ENCODE data around the gene PHF1. TPM values are rescaled to one million over a fixed set of nuclear protein-coding genes. Genes with fewer than 3 reads are reported as not detected.

PHF1 gene
- total and polyA plus RNA-seq, 2 donors = 16.3 to 141 TPM

GRCh38 chr6:33443619-33444504 lies 33.0 kb downstream of the PHF1 start:
- Histone ChIP-seq H3K36me3 (ENCODE audit: control insufficient read depth in 2 of 2, insufficient read depth in 2 of 2, low read length in 1 of 2) (peaks cover 85 to 94% of the 10 kb centered on the region in 2 donors), H3K4me1 (ENCODE audit: control insufficient read depth in 2 of 2, insufficient read depth in 2 of 2, low read length in 2 of 2) (no peaks in the 10 kb centered on the region), H3K27me3 (ENCODE audit: control insufficient read depth in 2 of 2, insufficient read depth in 1 of 2, low read length in 1 of 2) (no peaks in the 10 kb centered on the region), H3K27ac (ENCODE audit: low read depth in 1 of 2, low read length in 1 of 2) (no peak overlapping the region), H3K4me3 (ENCODE audit: low read length in 2 of 2) (no peak overlapping the region), H3K9me3 (ENCODE audit: control insufficient read depth in 2 of 2, insufficient read depth in 1 of 2, low read length in 1 of 2) (no peaks in the 10 kb centered on the region)
- WGBS = 97% methylated on average over 18 of the region's 18 CpGs
- DNase-seq (ENCODE audit: low read depth in 6 of 9, low spot score in 9 of 9) = no peak

- no peaks in the 10 kb centered on the region for H3K4me1 ChIP-seq (ENCODE audit: control insufficient read depth in 2 of 2, insufficient read depth in 2 of 2, low read length in 2 of 2)
- H3K4me3 ChIP-seq (ENCODE audit: low read length in 2 of 2) = no peak overlapping the region
- no peaks in the 10 kb centered on the region for H3K9me3 ChIP-seq (ENCODE audit: control insufficient read depth in 2 of 2, insufficient read depth in 1 of 2, low read length in 1 of 2)
- no peak for DNase-seq (ENCODE audit: low read depth in 6 of 9, low spot score in 9 of 9)
- H3K27ac ChIP-seq (ENCODE audit: low read depth in 1 of 2, low read length in 1 of 2) = no peak overlapping the region
- no peaks in the 10 kb centered on the region for H3K27me3 ChIP-seq (ENCODE audit: control insufficient read depth in 2 of 2, insufficient read depth in 1 of 2, low read length in 1 of 2)
- peaks cover 87 to 92% of the 10 kb centered on the region in 2 donors for H3K36me3 ChIP-seq (ENCODE audit: control insufficient read depth in 2 of 2, insufficient read depth in 2 of 2, low read length in 1 of 2)
- WGBS = 96% methylated on average over 3 of the region's 3 CpGs
These were observed 34.3 kb downstream of the PHF1 start for GRCh38 chr6:33445119-33445603.

DNA sequence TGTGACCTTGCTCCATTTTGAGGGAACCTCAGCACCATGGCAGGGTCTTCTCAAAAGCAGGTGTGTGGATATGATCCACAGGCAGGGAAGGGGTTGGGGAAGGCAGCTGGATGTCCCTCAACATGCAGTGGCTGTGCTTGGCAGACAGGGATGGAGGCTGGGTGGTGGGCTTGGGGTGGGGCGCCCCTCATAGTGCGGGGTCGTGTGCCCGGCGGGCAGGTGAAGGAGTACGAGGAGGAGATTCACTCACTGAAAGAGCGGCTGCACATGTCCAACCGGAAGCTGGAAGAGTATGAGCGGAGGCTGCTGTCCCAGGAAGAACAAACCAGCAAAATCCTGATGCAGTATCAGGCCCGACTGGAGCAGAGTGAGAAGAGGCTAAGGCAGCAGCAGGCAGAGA lies 35.5 kb downstream of the PHF1 start:
- Histone ChIP-seq H3K4me1 (ENCODE audit: control insufficient read depth in 2 of 2, insufficient read depth in 2 of 2, low read length in 2 of 2) (no peaks in the 10 kb centered on the region), H3K9me3 (ENCODE audit: control insufficient read depth in 2 of 2, insufficient read depth in 1 of 2, low read length in 1 of 2) (no peaks in the 10 kb centered on the region), H3K27me3 (ENCODE audit: control insufficient read depth in 2 of 2, insufficient read depth in 1 of 2, low read length in 1 of 2) (no peaks in the 10 kb centered on the region), H3K27ac (ENCODE audit: low read depth in 1 of 2, low read length in 1 of 2) (no peak overlapping the region), H3K4me3 (ENCODE audit: low read length in 2 of 2) (no peak overlapping the region), H3K36me3 (ENCODE audit: control insufficient read depth in 2 of 2, insufficient read depth in 2 of 2, low read length in 1 of 2) (peaks cover 78 to 83% of the 10 kb centered on the region in 2 donors)
- DNase-seq (ENCODE audit: low read depth in 6 of 9, low spot score in 9 of 9) = no peak
- WGBS = 97% methylated on average over 10 of the region's 10 CpGs

DNA sequence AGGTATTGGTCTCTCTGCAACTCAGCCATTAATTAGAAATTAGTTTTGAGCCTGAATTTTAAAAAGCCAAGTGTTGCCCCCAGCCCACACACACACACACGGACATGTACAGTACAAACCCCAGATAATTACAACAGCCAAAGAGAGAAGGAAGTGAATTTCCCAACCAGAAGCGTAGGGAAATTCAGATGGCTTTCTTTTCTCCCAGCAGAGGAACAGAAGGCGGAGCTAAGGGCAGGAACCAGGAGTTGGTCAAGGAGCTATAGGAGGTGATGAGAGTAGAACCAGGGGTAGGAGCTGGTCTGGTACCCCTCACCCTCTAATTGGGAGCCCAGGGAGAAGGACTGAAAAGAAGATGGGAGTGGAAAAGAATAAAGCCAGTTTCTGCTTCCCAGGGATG lies 39.6 kb downstream of the PHF1 start:
- Histone ChIP-seq H3K4me3 (ENCODE audit: low read length in 2 of 2) (no peak overlapping the region), H3K27me3 (ENCODE audit: control insufficient read depth in 2 of 2, insufficient read depth in 1 of 2, low read length in 1 of 2) (no peaks in the 10 kb centered on the region), H3K9me3 (ENCODE audit: control insufficient read depth in 2 of 2, insufficient read depth in 1 of 2, low read length in 1 of 2) (no peaks in the 10 kb centered on the region), H3K4me1 (ENCODE audit: control insufficient read depth in 2 of 2, insufficient read depth in 2 of 2, low read length in 2 of 2) (peaks cover 12 to 21% of the 10 kb centered on the region in 2 donors), H3K36me3 (ENCODE audit: control insufficient read depth in 2 of 2, insufficient read depth in 2 of 2, low read length in 1 of 2) (peaks cover 43 to 44% of the 10 kb centered on the region in 2 donors), H3K27ac (ENCODE audit: low read depth in 1 of 2, low read length in 1 of 2) (no peak overlapping the region)
- DNase-seq (ENCODE audit: low read depth in 6 of 9, low spot score in 9 of 9) = no peak
- WGBS = 95% methylated on average over 3 of the region's 3 CpGs

DNA sequence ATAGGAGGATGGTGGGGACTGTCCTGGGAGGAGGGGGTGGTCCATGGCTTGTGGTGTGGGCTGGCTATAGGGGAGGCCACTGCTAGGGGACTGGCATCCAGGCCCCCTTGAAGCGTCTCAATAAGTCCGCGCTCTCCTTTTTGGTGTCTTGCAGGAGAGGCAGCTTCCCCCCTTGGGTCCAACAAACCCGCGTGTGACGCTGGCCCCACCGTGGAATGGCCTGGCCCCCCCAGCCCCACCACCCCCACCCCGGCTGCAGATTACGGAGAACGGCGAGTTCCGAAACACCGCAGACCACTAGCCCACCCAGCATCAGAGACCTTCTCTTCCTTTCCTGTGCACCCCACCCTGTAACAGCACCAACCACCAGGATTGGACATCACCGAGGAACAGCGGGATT lies 40.8 kb downstream of the PHF1 start:
- H3K4me3 ChIP-seq (ENCODE audit: low read length in 2 of 2) = no peak overlapping the region

DNA sequence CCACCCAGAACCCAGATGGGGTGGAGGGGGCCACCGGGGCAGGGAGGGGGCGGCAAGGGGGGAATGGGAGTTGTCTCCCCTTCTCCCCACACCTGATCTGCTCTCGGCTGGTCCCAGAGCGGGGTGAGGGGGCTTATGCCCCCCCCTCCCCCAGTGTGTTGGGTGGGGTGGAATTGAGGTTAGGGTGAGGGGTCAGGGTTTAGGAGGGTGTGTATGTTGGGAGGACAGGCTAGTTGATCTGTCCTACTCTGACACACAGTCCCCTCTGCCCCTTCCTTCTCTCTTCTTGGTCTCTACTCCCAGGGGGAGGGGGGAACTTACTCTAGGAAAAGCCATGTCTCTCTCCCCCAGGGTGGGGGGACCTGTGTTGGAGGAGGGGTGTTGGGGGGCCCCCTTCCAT lies 41.7 kb downstream of the PHF1 start:
- Histone ChIP-seq H3K9me3 (ENCODE audit: control insufficient read depth in 2 of 2, insufficient read depth in 1 of 2, low read length in 1 of 2) (no peaks in the 10 kb centered on the region), H3K4me3 (ENCODE audit: low read length in 2 of 2) (no peak overlapping the region), H3K27me3 (ENCODE audit: control insufficient read depth in 2 of 2, insufficient read depth in 1 of 2, low read length in 1 of 2) (no peaks in the 10 kb centered on the region), H3K4me1 (ENCODE audit: control insufficient read depth in 2 of 2, insufficient read depth in 2 of 2, low read length in 2 of 2) (peaks cover 12 to 23% of the 10 kb centered on the region in 2 donors), H3K27ac (ENCODE audit: low read depth in 1 of 2, low read length in 1 of 2) (peak overlapping the region in 1 of 2 donors; percentile 8), H3K36me3 (ENCODE audit: control insufficient read depth in 2 of 2, insufficient read depth in 2 of 2, low read length in 1 of 2) (peaks cover 30 to 34% of the 10 kb centered on the region in 2 donors)
- 94% methylated on average over 4 of the region's 4 CpGs for WGBS
- DNase-seq (ENCODE audit: low read depth in 6 of 9, low spot score in 9 of 9) = no peak

More for the DNA sequence above, 40.8 kb downstream of the PHF1 start:
- no peak for DNase-seq (ENCODE audit: low read depth in 6 of 9, low spot score in 9 of 9)
- Histone ChIP-seq H3K4me1 (ENCODE audit: control insufficient read depth in 2 of 2, insufficient read depth in 2 of 2, low read length in 2 of 2) (peaks cover 12 to 23% of the 10 kb centered on the region in 2 donors), H3K27ac (ENCODE audit: low read depth in 1 of 2, low read length in 1 of 2) (no peak overlapping the region), H3K36me3 (ENCODE audit: control insufficient read depth in 2 of 2, insufficient read depth in 2 of 2, low read length in 1 of 2) (peaks cover 38 to 39% of the 10 kb centered on the region in 2 donors), H3K27me3 (ENCODE audit: control insufficient read depth in 2 of 2, insufficient read depth in 1 of 2, low read length in 1 of 2) (no peaks in the 10 kb centered on the region), H3K9me3 (ENCODE audit: control insufficient read depth in 2 of 2, insufficient read depth in 1 of 2, low read length in 1 of 2) (no peaks in the 10 kb centered on the region)
- WGBS = 99% methylated on average over 15 of the region's 15 CpGs

GRCh38 chr6:33453393-33454008 lies 42.7 kb downstream of the PHF1 start:
- H3K9me3 ChIP-seq (ENCODE audit: control insufficient read depth in 2 of 2, insufficient read depth in 1 of 2, low read length in 1 of 2) = no peaks in the 10 kb centered on the region
- WGBS = under 1% methylated on average over 12 of the region's 12 CpGs
- peak overlapping the region; percentile 92 for H3K4me3 ChIP-seq (ENCODE audit: low read length in 2 of 2)
- peaks cover 12 to 23% of the 10 kb centered on the region in 2 donors for H3K4me1 ChIP-seq (ENCODE audit: control insufficient read depth in 2 of 2, insufficient read depth in 2 of 2, low read length in 2 of 2)
- H3K27ac ChIP-seq (ENCODE audit: low read depth in 1 of 2, low read length in 1 of 2) = peak overlapping the region; percentile 71 to 87
- DNase-seq (ENCODE audit: low read depth in 6 of 9, low spot score in 9 of 9) = peak in 2 of 9 donors; percentile 8 to 45
- H3K36me3 ChIP-seq (ENCODE audit: control insufficient read depth in 2 of 2, insufficient read depth in 2 of 2, low read length in 1 of 2) = peaks cover 20 to 24% of the 10 kb centered on the region in 2 donors
- no peaks in the 10 kb centered on the region for H3K27me3 ChIP-seq (ENCODE audit: control insufficient read depth in 2 of 2, insufficient read depth in 1 of 2, low read length in 1 of 2)

GRCh38 chr6:33454009-33454946 lies 43.5 kb downstream of the PHF1 start, which contains the start of gene ZBTB9:
ZBTB9 (plus strand) TSS chr6:33454576; CDS start chr6:33455101, 525 bp downstream.
- H3K27me3 ChIP-seq (ENCODE audit: control insufficient read depth in 2 of 2, insufficient read depth in 1 of 2, low read length in 1 of 2) = no peaks in the 10 kb centered on the region
- DNase-seq (ENCODE audit: low read depth in 6 of 9, low spot score in 9 of 9) = peak; percentile 87 to 97 (median 91)
- under 1% methylated on average over 65 of the region's 65 CpGs for WGBS
- H3K27ac ChIP-seq (ENCODE audit: low read depth in 1 of 2, low read length in 1 of 2) = peak within 1 kb of the TSS; percentile 71 to 87
- peaks cover 12 to 17% of the 10 kb centered on the region in 2 donors for H3K36me3 ChIP-seq (ENCODE audit: control insufficient read depth in 2 of 2, insufficient read depth in 2 of 2, low read length in 1 of 2)
- H3K4me3 ChIP-seq (ENCODE audit: low read length in 2 of 2) = peak within 1 kb of the TSS; percentile 92
- no peaks in the 10 kb centered on the region for H3K9me3 ChIP-seq (ENCODE audit: control insufficient read depth in 2 of 2, insufficient read depth in 1 of 2, low read length in 1 of 2)
- peaks cover 12 to 23% of the 10 kb centered on the region in 2 donors for H3K4me1 ChIP-seq (ENCODE audit: control insufficient read depth in 2 of 2, insufficient read depth in 2 of 2, low read length in 2 of 2)

All from thymus (tissue), 11 donors.